K562 (cell line): Measurements from ENCODE around the gene COG4. TPM values are rescaled to one million over a fixed set of nuclear protein-coding genes. Genes with fewer than 3 reads are reported as not detected.

ENCODE experiments used
- BRCA1 ChIP-seq, 2 experiments: fragments of 450-650 bp in 1 of 2; sonication (generic) in 1 of 2; formaldehyde crosslinking in 1 of 2; IDR thresholded peaks; 2 replicates each; pipeline versions ENCODE4 v1.5.0 to v1.6.1; 2017 to 2020; ENCODE audit warnings: mild to moderate bottlenecking in 1 of 2, missing genetic modification reagents in 1 of 2
- BRD4 ChIP-seq: fragments of 200-600 bp; sonication (generic); IDR thresholded peaks from 2 replicates; pipeline ENCODE4 v1.6.1; 2017; ENCODE audit warnings: inconsistent platforms
- CC2D1A ChIP-seq: fragments of 450-650 bp; IDR thresholded peaks from 2 replicates; pipeline ENCODE4 v1.6.1; 2017; ENCODE audit warnings: mild to moderate bottlenecking
- CGGBP1 ChIP-seq: fragments of 250-450 bp; sonication (Bioruptor Pico); IDR thresholded peaks from 2 replicates; pipeline ENCODE4 v1.9.0; 2021; ENCODE audit warnings: mild to moderate bottlenecking
- DMBX1 ChIP-seq: fragments of 250-450 bp; sonication (Bioruptor Pico); IDR thresholded peaks from 2 replicates; pipeline ENCODE4 v1.8.0; 2022; ENCODE audit warnings: inconsistent platforms, mild to moderate bottlenecking, moderate library complexity, borderline replicate concordance
- GABPB2 ChIP-seq: fragments of 250-450 bp; sonication (Bioruptor Pico); conservative IDR thresholded peaks from 2 replicates; pipeline ENCODE4 v1.5.1; 2021; ENCODE audit warnings: mild to moderate bottlenecking
- JUND ChIP-seq, 2 experiments: IDR thresholded peaks; 2 replicates in 1 of 2; 3 replicates in 1 of 2; pipeline ENCODE4 v1.6.1; 2011; ENCODE audit warnings: borderline replicate concordance in 2 of 2, low read depth in 2 of 2, low read length in 2 of 2, improper control_type of control experiment in 1 of 2, missing biosample characterization in 1 of 2, missing genetic modification characterization in 1 of 2, missing genetic modification reagents in 1 of 2
- MNT ChIP-seq, 2 experiments: fragments of 450-650 bp; conservative IDR thresholded peaks; 2 replicates each; pipeline ENCODE4 v1.6.1; 2017; ENCODE audit warnings: mild to moderate bottlenecking in 2 of 2, moderate library complexity in 2 of 2
- RBM14 ChIP-seq: fragments of 200-400 bp; formaldehyde crosslinking; IDR thresholded peaks from 2 replicates; pipeline ENCODE4 v1.6.1; 2018; ENCODE audit warnings: low read depth, mild to moderate bottlenecking, low read length, moderate library complexity, borderline replicate concordance; ENCODE audit not compliant: insufficient read depth
- RFX5 ChIP-seq: IDR thresholded peaks from 2 replicates; pipeline ENCODE4 v1.6.1; 2011; ENCODE audit warnings: low read depth, mild to moderate bottlenecking, improper control_type of control experiment, low read length
- SIX5 ChIP-seq, 2 experiments: IDR thresholded peaks; 2 replicates each; pipeline ENCODE4 v1.6.1; 2011; ENCODE audit warnings: low read length in 2 of 2, borderline replicate concordance in 1 of 2, low read depth in 1 of 2, mild to moderate bottlenecking in 1 of 2, moderate library complexity in 1 of 2; ENCODE audit not compliant: insufficient read depth in 1 of 2
- TBL1XR1 ChIP-seq, 2 experiments: IDR thresholded peaks; 2 replicates each; pipeline ENCODE4 v1.6.1; 2012; ENCODE audit warnings: improper control_type of control experiment in 2 of 2, low read length in 2 of 2, mild to moderate bottlenecking in 1 of 2
- UBTF ChIP-seq, 2 experiments: IDR thresholded peaks; 2 replicates each; pipeline ENCODE4 v1.6.1; 2012; ENCODE audit warnings: improper control_type of control experiment in 2 of 2, low read depth in 2 of 2, low read length in 2 of 2, borderline replicate concordance in 1 of 2
- ZNF212 ChIP-seq: fragments of 450-650 bp; formaldehyde crosslinking; IDR thresholded peaks from 2 replicates; pipeline ENCODE4 v1.4.0; 2020; ENCODE audit warnings: mild to moderate bottlenecking
- ZNF217 ChIP-seq: sonication (generic); formaldehyde crosslinking; IDR thresholded peaks from 2 replicates; pipeline ENCODE4 v1.8.0; 2022; ENCODE audit warnings: mild to moderate bottlenecking, missing genetic modification reagents
- ZNF224 ChIP-seq: sonication (generic); formaldehyde crosslinking; IDR thresholded peaks from 2 replicates; pipeline ENCODE4 v1.8.0; 2022; ENCODE audit warnings: mild to moderate bottlenecking, missing genetic modification reagents
- ZNF347 ChIP-seq: fragments of 450-650 bp; formaldehyde crosslinking; IDR thresholded peaks from 2 replicates; pipeline ENCODE4 v1.4.0; 2020; ENCODE audit warnings: low read depth, mild to moderate bottlenecking, moderate library complexity
- ZNF444 ChIP-seq: fragments of 250-450 bp; sonication (Bioruptor Pico); IDR thresholded peaks from 2 replicates; pipeline ENCODE4 v1.4.0; 2020; ENCODE audit warnings: mild to moderate bottlenecking, moderate library complexity
- ZNF740 ChIP-seq, 3 experiments: fragments of 200-800 bp in 1 of 3; sonication (Bioruptor generic) in 1 of 3; sonication (generic) in 1 of 3; formaldehyde crosslinking in 1 of 3; IDR thresholded peaks; 2 replicates each; pipeline versions ENCODE4 v1.6.1 to v1.8.0; 2016 to 2022; ENCODE audit warnings: mild to moderate bottlenecking in 2 of 3, missing compliant biosample characterization in 2 of 3, missing genetic modification characterization in 2 of 3, missing genetic modification reagents in 1 of 3
- ZNF830 ChIP-seq: fragments of 250-450 bp; sonication (Bioruptor Pico); IDR thresholded peaks from 2 replicates; pipeline ENCODE4 v1.5.0; 2021; ENCODE audit warnings: mild to moderate bottlenecking
- polyA plus RNA-seq, 8 experiments: library from polyadenylated mRNA; depleted of rRNA in 4 of 8; stranded (reverse) in 5 of 8; unstranded in 3 of 8; fragments of >200 nt; fragmentation: Nextera tagmentation in 2 of 8; fragmentation: Illumina TruSeq in 1 of 8; extraction: Ambion mirVana in 2 of 8; extraction: Trizol in 1 of 8; gene quantifications; 2 replicates each; pipeline versions ENCODE4 v1.2.1 to v1.2.3, GENCODE V29; 2011 to 2014; ENCODE audit warnings: inconsistent platforms in 1 of 8, missing spikeins in 1 of 8
- total RNA-seq, 7 experiments: library from RNA; depleted of rRNA in 6 of 7; stranded (reverse); fragments of >200 nt in 6 of 7; fragmentation: Illumina TruSeq in 2 of 7; extraction: Trizol in 2 of 7; gene quantifications; 2 replicates each; pipeline versions ENCODE4 v1.2.1 to v1.2.3, GENCODE V29; 2011 to 2021; ENCODE audit warnings: low replicate concordance in 1 of 7

Gene COG4
- total and polyA plus RNA-seq, 9 of the 15 experiments (the other 6 are each of a cell fraction or from before 2014, with no cell fraction given): 13.7 to 73.9 (median 44.2) TPM

GRCh38 chr16:70430667-70431536, 92.5 kb downstream of the COG4 start (continued):
- TF ChIP-seq GABPB2: no peak
- no peak for TF ChIP-seq ZNF830
- no peak for TF ChIP-seq ZNF347 (CRISPR knock-in tag)
- no peak for TF ChIP-seq BRCA1 (IDR thresholded peaks at IDR 0.05)
- TF ChIP-seq BRCA1 (CRISPR knock-in tag; IDR thresholded peaks at IDR 0.05): no peak
- peak; percentile 54; the same call in 1 of the 2 replicates for TF ChIP-seq BRD4
- no peak for TF ChIP-seq ZNF224 (CRISPR knock-in tag)
- TF ChIP-seq SIX5 (IDR thresholded peaks at IDR 0.05; ENCODE audit: borderline replicate concordance in 1 of 2, insufficient read depth in 1 of 2, low read depth in 1 of 2, low read length in 2 of 2): no peak
- TF ChIP-seq UBTF (IDR thresholded peaks at IDR 0.05; ENCODE audit: borderline replicate concordance in 1 of 2, low read depth in 2 of 2, low read length in 2 of 2): no peak
- no peak for TF ChIP-seq TBL1XR1 (IDR thresholded peaks at IDR 0.05; ENCODE audit: low read length in 2 of 2)
- TF ChIP-seq ZNF740 (CRISPR knock-in tag; IDR thresholded peaks at IDR 0.05): 0 out of 2 replicates have a peak, but pooled peaks have one; percentile 16
- peak in 1 of 2 experiments; percentile 72; a peak in 1 of 4 replicates for TF ChIP-seq ZNF740 (tag; IDR thresholded peaks at IDR 0.05)
- TF ChIP-seq DMBX1 (CRISPR knock-in tag): peak; percentile 88
- TF ChIP-seq ZNF212: no peak
- TF ChIP-seq MNT (conservative IDR thresholded peaks at IDR 0.05): no peak
- peak; percentile 73; the same call in 1 of the 2 replicates for TF ChIP-seq ZNF444 (CRISPR knock-in tag)
- no peak for TF ChIP-seq CC2D1A
- TF ChIP-seq RBM14: no peak
- TF ChIP-seq RFX5: no peak
- TF ChIP-seq JUND (IDR thresholded peaks at IDR 0.05; ENCODE audit: borderline replicate concordance, low read depth, low read length): 0 out of 2 replicates have a peak, but pooled peaks have one; percentile 25
- no peak for TF ChIP-seq JUND (tag; IDR thresholded peaks at IDR 0.05; ENCODE audit: borderline replicate concordance, low read depth, low read length)
- TF ChIP-seq CGGBP1 (CRISPR knock-in tag): no peak
- TF ChIP-seq ZNF217: no peak
